HCT116 (cell line): ENCODE measurements around the gene TTLL4. TPM values are rescaled to one million over a fixed set of nuclear protein-coding genes. Genes with fewer than 3 reads are reported as not detected.

Experiments
- ATAC-seq: fragments of 200-7000 bp; cut with Tn5 transposase; 2 replicates; pipeline ENCODE4 v1.9.1; 2020; ENCODE audit warnings: mild to moderate bottlenecking, moderate library complexity
- BruUV-seq: library from RNA; stranded (reverse); fragments of 400-500 nt; replicated peaks from 2 replicates; lab custom pipeline; 2021; lab: Mats Ljungman, UMichigan
- CTCF ChIA-PET: fragments of 300-600 bp; sonication (Branson Sonifier 250); formaldehyde crosslinking; loops from one replicate; lab custom pipeline; 2021; ENCODE audit warnings: antibody characterized with exemption; lab: Charles Lee
- POLR2A ChIA-PET: fragments of 300-600, 350-600 bp; sonication (Branson Sonifier 250); formaldehyde crosslinking; loops from one replicate; lab custom pipeline; 2021; ENCODE audit warnings: antibody characterized with exemption; lab: Charles Lee
- RAD21 ChIA-PET, 2 experiments: fragments of 300-600 bp; sonication (Branson Sonifier 250); formaldehyde crosslinking; loops; one replicate each; lab custom pipeline; 2023; ENCODE audit warnings: low total read pairs in 2 of 2; ENCODE audit not compliant: uncharacterized antibody in 2 of 2, unreplicated experiment in 2 of 2, low non-redundant PET in 1 of 2; lab: Charles Lee
- DNase-seq: peaks from one replicate; pipeline ENCODE4 v3.0.0-alpha.2; 2010; ENCODE audit warnings: low read depth, low spot score
- H2AFZ ChIP-seq: fragments of 200-600 bp; shearing (Covaris generic), sonication (generic); 2 replicates; pipeline ENCODE4 v1.6.1; 2017; ENCODE audit warnings: low read depth, mixed run types, mixed read lengths, antibody characterized with exemption, low read length; ENCODE audit not compliant: poor library complexity, severe bottlenecking
- H3K27ac ChIP-seq: 2 replicates; pipeline ENCODE4 v1.5.1; 2012; ENCODE audit warnings: low read depth, low read length
- H3K27me3 ChIP-seq: fragments of 200-600 bp; sonication (generic); 2 replicates; pipeline ENCODE4 v1.6.1; 2016; ENCODE audit warnings: mixed run types, low read length, mixed read lengths; ENCODE audit not compliant: insufficient read depth
- H3K36me3 ChIP-seq, 2 experiments: fragments of 200-500 bp in 1 of 2; fragments of 200-600 bp in 1 of 2; sonication (Bioruptor generic) in 1 of 2; sonication (generic) in 1 of 2; 2 replicates each; pipeline versions ENCODE4 v1.5.1 to v1.6.1; 2014 to 2016; ENCODE audit warnings: low read length in 2 of 2, inconsistent platforms in 1 of 2, mixed read lengths in 1 of 2, mixed run types in 1 of 2; ENCODE audit not compliant: insufficient read depth in 2 of 2, control insufficient read depth in 1 of 2
- H3K4me1 ChIP-seq, 2 experiments: fragments of 200-600 bp in 1 of 2; sonication (generic) in 1 of 2; 2 replicates each; pipeline versions ENCODE4 v1.5.1 to v1.6.1; 2012 to 2017; ENCODE audit warnings: low read length in 2 of 2, inconsistent platforms in 1 of 2, mild to moderate bottlenecking in 1 of 2, mixed read lengths in 1 of 2, mixed run types in 1 of 2, moderate library complexity in 1 of 2; ENCODE audit not compliant: insufficient read depth in 2 of 2, control insufficient read depth in 1 of 2
- H3K4me2 ChIP-seq: fragments of 200-600 bp; sonication (generic); 2 replicates; pipeline ENCODE4 v1.6.1; 2017; ENCODE audit warnings: mixed run types, low read length, mixed read lengths
- H3K4me3 ChIP-seq, 2 experiments: fragments of 200-600 bp in 1 of 2; sonication (generic) in 1 of 2; replicated peaks in 1 of 2; 2 replicates each; pipeline ENCODE4 v1.5.1; 2011 to 2016; ENCODE audit warnings: low read length in 2 of 2, control low read depth in 1 of 2, low read depth in 1 of 2, mild to moderate bottlenecking in 1 of 2, mixed read lengths in 1 of 2, mixed run types in 1 of 2
- H3K79me2 ChIP-seq: fragments of 200-600 bp; sonication (generic); 2 replicates; pipeline ENCODE4 v1.6.1; 2017; ENCODE audit warnings: mild to moderate bottlenecking, mixed run types, low read length, moderate library complexity, mixed read lengths; ENCODE audit not compliant: insufficient read depth
- H3K9ac ChIP-seq: fragments of 200-600 bp; sonication (generic); 2 replicates; pipeline ENCODE4 v1.6.1; 2016; ENCODE audit warnings: low read length, mixed read lengths
- H3K9me2 ChIP-seq: fragments of 200-600 bp; sonication (generic), shearing (Covaris generic); 2 replicates; pipeline ENCODE4 v1.6.1; 2017; ENCODE audit warnings: mixed run types, mild to moderate bottlenecking, moderate library complexity; ENCODE audit not compliant: insufficient read depth
- H3K9me3 ChIP-seq, 2 experiments: fragments of 200-500 bp in 1 of 2; fragments of 200-600 bp in 1 of 2; sonication (Bioruptor generic) in 1 of 2; sonication (generic) in 1 of 2; 2 replicates each; pipeline ENCODE4 v1.6.1; 2014 to 2017; ENCODE audit warnings: low read length in 2 of 2, mixed read lengths in 2 of 2, inconsistent platforms in 1 of 2, low read depth in 1 of 2, mild to moderate bottlenecking in 1 of 2, mixed run types in 1 of 2, moderate library complexity in 1 of 2; ENCODE audit not compliant: control insufficient read depth in 1 of 2, insufficient read depth in 1 of 2
- H4K20me1 ChIP-seq: fragments of 200-600 bp; sonication (generic), shearing (Covaris generic); 2 replicates; pipeline ENCODE4 v1.6.1; 2017; ENCODE audit warnings: mixed run types, mild to moderate bottlenecking, moderate library complexity; ENCODE audit not compliant: insufficient read depth
- CBX3 ChIP-seq: IDR thresholded peaks from 2 replicates; pipeline ENCODE4 v1.6.1; 2012; ENCODE audit warnings: low read depth
- ELF1 ChIP-seq: IDR thresholded peaks from 2 replicates; pipeline ENCODE4 v1.6.1; 2012; ENCODE audit warnings: low read depth, borderline replicate concordance
- EZH2 ChIP-seq: fragments of 200-600 bp; sonication (generic); IDR thresholded peaks from 2 replicates; pipeline ENCODE4 v1.6.1; 2017; ENCODE audit warnings: antibody characterized with exemption, mixed run types
- EZH2phosphoT487 ChIP-seq: fragments of 200-600 bp; IDR thresholded peaks from 2 replicates; pipeline ENCODE4 v1.6.1; 2018; ENCODE audit warnings: antibody characterized with exemption, borderline replicate concordance
- FOSL1 ChIP-seq: IDR thresholded peaks from 2 replicates; pipeline ENCODE4 v1.6.1; 2012; ENCODE audit warnings: low read depth
- JUND ChIP-seq: IDR thresholded peaks from 2 replicates; pipeline ENCODE4 v1.6.1; 2012
- POLR2A ChIP-seq: IDR thresholded peaks from 2 replicates; pipeline ENCODE4 v1.7.0; 2011; ENCODE audit warnings: borderline replicate concordance; ENCODE audit not compliant: insufficient read depth, insufficient read length; ENCODE audit errors: extremely low read depth
- RAD21 ChIP-seq: IDR thresholded peaks from 2 replicates; pipeline ENCODE4 v1.6.1; 2012; ENCODE audit warnings: low read depth, mild to moderate bottlenecking
- SP1 ChIP-seq: IDR thresholded peaks from 2 replicates; pipeline ENCODE4 v1.6.1; 2012; ENCODE audit warnings: low read depth
- YY1 ChIP-seq: IDR thresholded peaks from 2 replicates; pipeline ENCODE4 v1.6.1; 2011; ENCODE audit warnings: low read length, low read depth, moderate library complexity, mild to moderate bottlenecking; ENCODE audit not compliant: insufficient replicate concordance; ENCODE audit errors: extremely low read depth
- ZNF274 ChIP-seq: fragments of 200-500 bp; sonication (Bioruptor generic); IDR thresholded peaks from 2 replicates; pipeline ENCODE4 v1.6.1; 2014; ENCODE audit warnings: mild to moderate bottlenecking, low read depth, low read length, inconsistent platforms
- intact Hi-C: fragments of 100-400 bp; cut with micrococcal nuclease; formaldehyde crosslinking; loops from 2 replicates; pipeline ENCODE4 v1.10.0; 2022
- total RNA-seq: library from RNA; stranded (reverse); gene quantifications from one replicate; pipeline ENCODE4 v1.2.1, GENCODE V29; 2021; ENCODE audit not compliant: unreplicated experiment
- TF ChIP-seq, protein P1 (sequence below): IDR thresholded peaks from 2 replicates; pipeline ENCODE4 v1.6.1; 2012; ENCODE audit warnings: low read depth
- TF ChIP-seq, protein P2 (sequence below): IDR thresholded peaks from 2 replicates; pipeline ENCODE4 v1.6.1; 2012
- TF ChIP-seq, protein P3 (sequence below): IDR thresholded peaks from 2 replicates; pipeline ENCODE4 v1.6.1; 2011; ENCODE audit warnings: mild to moderate bottlenecking, low read length, moderate library complexity; ENCODE audit not compliant: insufficient replicate concordance; ENCODE audit errors: extremely low read depth
- TF ChIP-seq, protein P4 (sequence below), 3 experiments: fragments of 200-600 bp in 1 of 3; sonication (generic) in 1 of 3; IDR thresholded peaks in 2 of 3; conservative IDR thresholded peaks in 1 of 3; 2 replicates each; pipeline ENCODE4 v1.5.1; 2012 to 2017; ENCODE audit warnings: low read depth in 2 of 3, low read length in 2 of 3, antibody characterized with exemption in 1 of 3, borderline replicate concordance in 1 of 3, control low read depth in 1 of 3, mild to moderate bottlenecking in 1 of 3, mixed read lengths in 1 of 3, mixed run types in 1 of 3, moderate library complexity in 1 of 3; ENCODE audit not compliant: insufficient read depth in 1 of 3
- TF ChIP-seq, protein P5 (sequence below): IDR thresholded peaks from 2 replicates; pipeline ENCODE4 v1.6.1; 2012

Gene TTLL4
- total RNA-seq, 1 experiment from 2014 or later = 53.0 TPM

DNA sequence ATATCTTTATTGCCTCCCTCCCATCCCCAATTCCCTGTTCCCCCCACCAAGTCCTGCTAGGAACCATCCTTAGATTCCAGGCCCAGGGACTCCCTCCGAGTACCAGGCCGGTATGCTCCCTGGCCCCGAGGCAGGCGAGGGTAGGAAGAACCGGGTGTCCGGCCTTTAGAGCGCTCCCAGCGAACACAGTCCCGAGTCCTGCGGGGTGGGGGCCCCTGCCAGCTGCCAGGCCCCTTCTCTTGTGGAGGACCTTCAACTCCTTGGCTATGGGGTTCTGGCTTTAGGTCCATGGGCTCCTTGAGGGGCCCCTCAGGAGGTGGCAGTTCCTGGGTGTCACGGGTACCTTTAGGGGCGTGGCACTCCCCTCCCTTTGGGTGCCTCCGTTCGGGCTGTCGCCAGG is 46.7 kb upstream of the TTLL4 start:
- ChIA-PET CTCF (no interaction called here), RAD21 (no interaction called here), POLR2A (no interaction called here)
- Histone ChIP-seq H3K36me3 (peaks cover 38 to 52% of the 10 kb centered on the region in 2 experiments), H3K4me3 (no peak overlapping the region), H3K9me2 (no peaks in the 10 kb centered on the region), H3K9me3 (no peaks in the 10 kb centered on the region), H3K9ac (no peak overlapping the region), H4K20me1 (no peaks in the 10 kb centered on the region), H3K79me2 (peaks cover 20% of the 10 kb centered on the region), H2AFZ (no peak overlapping the region), H3K27me3 (no peaks in the 10 kb centered on the region), H3K4me2 (no peak overlapping the region), H3K4me1 (peaks cover 0 to 9% of the 10 kb centered on the region in 2 experiments; a peak in 2 of 4 replicates), H3K27ac (no peak overlapping the region)
- TF ChIP-seq, protein P1, sequence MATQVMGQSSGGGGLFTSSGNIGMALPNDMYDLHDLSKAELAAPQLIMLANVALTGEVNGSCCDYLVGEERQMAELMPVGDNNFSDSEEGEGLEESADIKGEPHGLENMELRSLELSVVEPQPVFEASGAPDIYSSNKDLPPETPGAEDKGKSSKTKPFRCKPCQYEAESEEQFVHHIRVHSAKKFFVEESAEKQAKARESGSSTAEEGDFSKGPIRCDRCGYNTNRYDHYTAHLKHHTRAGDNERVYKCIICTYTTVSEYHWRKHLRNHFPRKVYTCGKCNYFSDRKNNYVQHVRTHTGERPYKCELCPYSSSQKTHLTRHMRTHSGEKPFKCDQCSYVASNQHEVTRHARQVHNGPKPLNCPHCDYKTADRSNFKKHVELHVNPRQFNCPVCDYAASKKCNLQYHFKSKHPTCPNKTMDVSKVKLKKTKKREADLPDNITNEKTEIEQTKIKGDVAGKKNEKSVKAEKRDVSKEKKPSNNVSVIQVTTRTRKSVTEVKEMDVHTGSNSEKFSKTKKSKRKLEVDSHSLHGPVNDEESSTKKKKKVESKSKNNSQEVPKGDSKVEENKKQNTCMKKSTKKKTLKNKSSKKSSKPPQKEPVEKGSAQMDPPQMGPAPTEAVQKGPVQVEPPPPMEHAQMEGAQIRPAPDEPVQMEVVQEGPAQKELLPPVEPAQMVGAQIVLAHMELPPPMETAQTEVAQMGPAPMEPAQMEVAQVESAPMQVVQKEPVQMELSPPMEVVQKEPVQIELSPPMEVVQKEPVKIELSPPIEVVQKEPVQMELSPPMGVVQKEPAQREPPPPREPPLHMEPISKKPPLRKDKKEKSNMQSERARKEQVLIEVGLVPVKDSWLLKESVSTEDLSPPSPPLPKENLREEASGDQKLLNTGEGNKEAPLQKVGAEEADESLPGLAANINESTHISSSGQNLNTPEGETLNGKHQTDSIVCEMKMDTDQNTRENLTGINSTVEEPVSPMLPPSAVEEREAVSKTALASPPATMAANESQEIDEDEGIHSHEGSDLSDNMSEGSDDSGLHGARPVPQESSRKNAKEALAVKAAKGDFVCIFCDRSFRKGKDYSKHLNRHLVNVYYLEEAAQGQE = no peak
- TF ChIP-seq EZH2phosphoT487 (no peak), YY1 (no peak), SP1 (no peak), JUND (no peak), CBX3 (no peak), POLR2A (no peak), EZH2 (no peak), FOSL1 (no peak), ZNF274 (no peak), RAD21 (no peak), ELF1 (no peak)
- TF ChIP-seq, protein P2, sequence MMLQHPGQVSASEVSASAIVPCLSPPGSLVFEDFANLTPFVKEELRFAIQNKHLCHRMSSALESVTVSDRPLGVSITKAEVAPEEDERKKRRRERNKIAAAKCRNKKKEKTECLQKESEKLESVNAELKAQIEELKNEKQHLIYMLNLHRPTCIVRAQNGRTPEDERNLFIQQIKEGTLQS = no peak
- TF ChIP-seq, protein P3, sequence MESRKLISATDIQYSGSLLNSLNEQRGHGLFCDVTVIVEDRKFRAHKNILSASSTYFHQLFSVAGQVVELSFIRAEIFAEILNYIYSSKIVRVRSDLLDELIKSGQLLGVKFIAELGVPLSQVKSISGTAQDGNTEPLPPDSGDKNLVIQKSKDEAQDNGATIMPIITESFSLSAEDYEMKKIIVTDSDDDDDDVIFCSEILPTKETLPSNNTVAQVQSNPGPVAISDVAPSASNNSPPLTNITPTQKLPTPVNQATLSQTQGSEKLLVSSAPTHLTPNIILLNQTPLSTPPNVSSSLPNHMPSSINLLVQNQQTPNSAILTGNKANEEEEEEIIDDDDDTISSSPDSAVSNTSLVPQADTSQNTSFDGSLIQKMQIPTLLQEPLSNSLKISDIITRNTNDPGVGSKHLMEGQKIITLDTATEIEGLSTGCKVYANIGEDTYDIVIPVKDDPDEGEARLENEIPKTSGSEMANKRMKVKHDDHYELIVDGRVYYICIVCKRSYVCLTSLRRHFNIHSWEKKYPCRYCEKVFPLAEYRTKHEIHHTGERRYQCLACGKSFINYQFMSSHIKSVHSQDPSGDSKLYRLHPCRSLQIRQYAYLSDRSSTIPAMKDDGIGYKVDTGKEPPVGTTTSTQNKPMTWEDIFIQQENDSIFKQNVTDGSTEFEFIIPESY = no peak
- TF ChIP-seq, protein P4, sequence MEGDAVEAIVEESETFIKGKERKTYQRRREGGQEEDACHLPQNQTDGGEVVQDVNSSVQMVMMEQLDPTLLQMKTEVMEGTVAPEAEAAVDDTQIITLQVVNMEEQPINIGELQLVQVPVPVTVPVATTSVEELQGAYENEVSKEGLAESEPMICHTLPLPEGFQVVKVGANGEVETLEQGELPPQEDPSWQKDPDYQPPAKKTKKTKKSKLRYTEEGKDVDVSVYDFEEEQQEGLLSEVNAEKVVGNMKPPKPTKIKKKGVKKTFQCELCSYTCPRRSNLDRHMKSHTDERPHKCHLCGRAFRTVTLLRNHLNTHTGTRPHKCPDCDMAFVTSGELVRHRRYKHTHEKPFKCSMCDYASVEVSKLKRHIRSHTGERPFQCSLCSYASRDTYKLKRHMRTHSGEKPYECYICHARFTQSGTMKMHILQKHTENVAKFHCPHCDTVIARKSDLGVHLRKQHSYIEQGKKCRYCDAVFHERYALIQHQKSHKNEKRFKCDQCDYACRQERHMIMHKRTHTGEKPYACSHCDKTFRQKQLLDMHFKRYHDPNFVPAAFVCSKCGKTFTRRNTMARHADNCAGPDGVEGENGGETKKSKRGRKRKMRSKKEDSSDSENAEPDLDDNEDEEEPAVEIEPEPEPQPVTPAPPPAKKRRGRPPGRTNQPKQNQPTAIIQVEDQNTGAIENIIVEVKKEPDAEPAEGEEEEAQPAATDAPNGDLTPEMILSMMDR (IDR thresholded peaks at IDR 0.05 in 2 of 3, conservative IDR thresholded peaks at IDR 0.05 in 1 of 3; ENCODE audit: borderline replicate concordance in 1 of 3, insufficient read depth in 1 of 3, low read depth in 2 of 3, low read length in 2 of 3) = no peak
- TF ChIP-seq, protein P5, sequence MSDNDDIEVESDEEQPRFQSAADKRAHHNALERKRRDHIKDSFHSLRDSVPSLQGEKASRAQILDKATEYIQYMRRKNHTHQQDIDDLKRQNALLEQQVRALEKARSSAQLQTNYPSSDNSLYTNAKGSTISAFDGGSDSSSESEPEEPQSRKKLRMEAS = no peak
- DNase-seq (no peak), ATAC-seq (no peak)
- intact Hi-C loops = no loop called here
- no TSS peak for BruUV-seq
